NT2/D1 (cell line): ENCODE results near the gene LRRC47.

Experiments
- DNase-seq: peaks from one replicate; pipeline ENCODE4 v3.0.0-alpha.2; 2011; ENCODE audit warnings: low read depth, low spot score
- H3K27me3 ChIP-seq: 2 replicates; pipeline ENCODE4 v1.6.0; 2011; ENCODE audit warnings: mild to moderate bottlenecking; ENCODE audit not compliant: insufficient read length, insufficient read depth
- H3K36me3 ChIP-seq: 2 replicates; pipeline ENCODE4 v1.6.1; 2011; ENCODE audit warnings: mild to moderate bottlenecking, low read length, mixed read lengths; ENCODE audit not compliant: insufficient read depth, insufficient read length
- H3K4me1 ChIP-seq: 2 replicates; pipeline ENCODE4 v1.5.1; 2011; ENCODE audit not compliant: insufficient read depth, insufficient read length
- H3K4me3 ChIP-seq: 2 replicates; pipeline ENCODE4 v1.5.1; 2011; ENCODE audit warnings: low read depth; ENCODE audit not compliant: insufficient read length
- H3K9ac ChIP-seq: 2 replicates; pipeline ENCODE4 v1.6.0; 2011; ENCODE audit warnings: low read depth; ENCODE audit not compliant: insufficient read length
- H3K9me3 ChIP-seq: 2 replicates; pipeline ENCODE4 v1.5.1; 2011; ENCODE audit warnings: mild to moderate bottlenecking, low read length; ENCODE audit not compliant: insufficient read depth
- SUZ12 ChIP-seq: IDR thresholded peaks from 2 replicates; pipeline ENCODE4 v1.6.1; 2011; ENCODE audit not compliant: insufficient read length, insufficient read depth; ENCODE audit errors: extremely low read depth
- YY1 ChIP-seq: IDR thresholded peaks from 2 replicates; pipeline ENCODE4 v1.6.1; 2011; ENCODE audit not compliant: insufficient read length, insufficient read depth
- ZNF274 ChIP-seq: IDR thresholded peaks from 2 replicates; pipeline ENCODE4 v1.6.1; 2011; ENCODE audit warnings: mild to moderate bottlenecking, low read depth, low read length

Gene LRRC47

GRCh38 chr1:3785045-3785444, 11.3 kb downstream of the LRRC47 start:
- H3K27me3 ChIP-seq, result no peaks in the 10 kb centered on the region
- no peak for DNase-seq
- H3K36me3 ChIP-seq, result peaks cover 88% of the 10 kb centered on the region

GRCh38 chr1:3783651-3784474, 12.4 kb downstream of the LRRC47 start:
- DNase-seq, result no peak
- H3K4me3 ChIP-seq, result no peak overlapping the region
- TF ChIP-seq SUZ12 (no peak), ZNF274 (no peak), YY1 (no peak)
- peaks cover 88% of the 10 kb centered on the region for H3K36me3 ChIP-seq
- no peaks in the 10 kb centered on the region for H3K27me3 ChIP-seq
- H3K4me1 ChIP-seq, result peaks cover 1% of the 10 kb centered on the region
- no peaks in the 10 kb centered on the region for H3K9me3 ChIP-seq
- no peak overlapping the region for H3K9ac ChIP-seq

More at GRCh38 chr1:3785045-3785444, 11.3 kb downstream of the LRRC47 start:
- Histone ChIP-seq H3K4me3 (no peak overlapping the region), H3K9me3 (no peaks in the 10 kb centered on the region), H3K4me1 (peaks cover 5% of the 10 kb centered on the region), H3K9ac (no peak overlapping the region)
- TF ChIP-seq YY1 (no peak), SUZ12 (no peak), ZNF274 (no peak)

GRCh38 chr1:3780901-3781300, 15.4 kb downstream of the LRRC47 start:
- no peak overlapping the region for H3K9ac ChIP-seq
- H3K4me1 ChIP-seq, result peaks cover 4% of the 10 kb centered on the region
- TF ChIP-seq YY1, result no peak
- TF ChIP-seq SUZ12, result no peak
- TF ChIP-seq ZNF274, result no peak
- H3K27me3 ChIP-seq, result no peaks in the 10 kb centered on the region
- H3K36me3 ChIP-seq, result peaks cover 80% of the 10 kb centered on the region
- no peak overlapping the region for H3K4me3 ChIP-seq
- no peaks in the 10 kb centered on the region for H3K9me3 ChIP-seq
- DNase-seq, result no peak

GRCh38 chr1:3779912-3780416, 16.3 kb downstream of the LRRC47 start:
- H3K4me3 ChIP-seq, result no peak overlapping the region
- H3K9me3 ChIP-seq, result no peaks in the 10 kb centered on the region
- TF ChIP-seq SUZ12 (no peak), YY1 (no peak), ZNF274 (no peak)
- peaks cover 5% of the 10 kb centered on the region for H3K4me1 ChIP-seq
- no peak overlapping the region for H3K9ac ChIP-seq
- peaks cover 76% of the 10 kb centered on the region for H3K36me3 ChIP-seq
- no peak for DNase-seq
- no peaks in the 10 kb centered on the region for H3K27me3 ChIP-seq

GRCh38 chr1:3779265-3779911, 16.9 kb downstream of the LRRC47 start:
- peaks cover 70% of the 10 kb centered on the region for H3K36me3 ChIP-seq
- H3K9me3 ChIP-seq, result no peaks in the 10 kb centered on the region
- no peaks in the 10 kb centered on the region for H3K27me3 ChIP-seq
- no peak for TF ChIP-seq YY1
- no peak for TF ChIP-seq ZNF274
- TF ChIP-seq SUZ12, result no peak
- H3K4me3 ChIP-seq, result no peak overlapping the region
- peaks cover 7% of the 10 kb centered on the region for H3K4me1 ChIP-seq
- H3K9ac ChIP-seq, result no peak overlapping the region
- no peak for DNase-seq

- Histone ChIP-seq H3K9me3 (no peaks in the 10 kb centered on the region), H3K36me3 (peaks cover 63% of the 10 kb centered on the region), H3K27me3 (no peaks in the 10 kb centered on the region), H3K4me1 (peaks cover 12% of the 10 kb centered on the region), H3K9ac (no peak overlapping the region), H3K4me3 (no peak overlapping the region)
- DNase-seq, result no peak
- TF ChIP-seq SUZ12 (no peak), ZNF274 (no peak), YY1 (no peak)
Measured at GRCh38 chr1:3778590-3779264, 17.6 kb downstream of the LRRC47 start.
